ENCODE results near the gene TMEM270. TPM values are rescaled to one million over a fixed set of nuclear protein-coding genes. Genes with fewer than 3 reads are reported as not detected.

TMEM270 gene
- total and polyA plus RNA-seq, 4 donors: not detected

DNA sequence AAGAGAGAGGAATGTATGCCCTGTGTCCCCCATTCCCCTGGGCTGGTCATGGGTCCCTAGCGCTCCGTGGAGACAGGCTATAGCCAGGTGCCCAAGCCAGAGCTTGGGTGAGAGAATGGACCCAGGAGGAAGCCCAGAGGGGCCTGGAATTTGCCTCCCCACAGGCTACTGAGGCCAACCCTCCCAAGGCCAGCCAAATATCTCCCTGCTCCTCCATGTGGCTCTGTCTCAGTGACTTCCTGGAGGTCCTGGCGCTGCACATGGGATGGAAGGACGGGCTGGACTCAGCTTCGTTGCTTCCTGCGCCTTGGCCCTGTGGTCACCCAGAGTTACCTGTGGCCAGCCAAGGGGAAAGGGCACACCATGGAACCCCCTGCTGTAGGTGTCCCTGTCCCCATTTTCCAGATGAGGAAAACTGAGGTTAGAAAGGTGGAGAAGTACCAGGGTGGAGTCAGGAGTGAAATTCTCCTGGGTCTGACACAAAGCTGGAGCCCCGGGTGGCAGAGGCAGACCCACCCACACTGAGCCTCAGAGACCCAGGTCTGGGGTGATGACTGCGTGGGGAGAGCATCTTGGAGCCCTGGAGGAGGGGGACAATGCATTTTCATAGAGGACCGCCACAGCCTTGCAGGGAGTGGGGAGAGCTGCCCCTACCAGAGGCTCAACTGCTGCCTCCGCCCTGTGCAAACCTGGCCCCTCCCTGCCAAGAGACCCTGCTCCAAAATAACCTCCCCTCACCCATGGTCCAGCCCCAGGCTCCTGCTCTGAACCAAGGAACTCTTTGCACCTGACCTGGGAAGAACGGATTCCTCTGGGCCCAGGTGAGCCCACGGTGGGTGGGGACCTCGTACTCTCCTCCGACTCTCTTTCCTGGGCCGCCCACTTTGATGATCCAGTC, 42.6 kb downstream of the TMEM270 start:
- no peaks in the 10 kb centered on the region for H3K27me3 ChIP-seq (ENCODE audit: control insufficient read depth, insufficient read depth, low read length)
- no peak overlapping the region for H3K27ac ChIP-seq (ENCODE audit: low read depth, low read length)
- H3K36me3 ChIP-seq (ENCODE audit: control insufficient read depth, insufficient read depth, low read length): no peaks in the 10 kb centered on the region
- H3K4me1 ChIP-seq (ENCODE audit: control insufficient read depth, insufficient read depth, low read length): peaks cover 4% of the 10 kb centered on the region
- no peaks in the 10 kb centered on the region for H3K9me3 ChIP-seq (ENCODE audit: control insufficient read depth, insufficient read depth, low read length)
- DNase-seq (ENCODE audit: low read depth in 4 of 6, low spot score in 6 of 6): no peak
- 93% methylated on average over 14 of the region's 15 CpGs for WGBS (ENCODE audit: insufficient coverage)
- H3K4me3 ChIP-seq (ENCODE audit: low read depth, low read length): no peak overlapping the region

DNA sequence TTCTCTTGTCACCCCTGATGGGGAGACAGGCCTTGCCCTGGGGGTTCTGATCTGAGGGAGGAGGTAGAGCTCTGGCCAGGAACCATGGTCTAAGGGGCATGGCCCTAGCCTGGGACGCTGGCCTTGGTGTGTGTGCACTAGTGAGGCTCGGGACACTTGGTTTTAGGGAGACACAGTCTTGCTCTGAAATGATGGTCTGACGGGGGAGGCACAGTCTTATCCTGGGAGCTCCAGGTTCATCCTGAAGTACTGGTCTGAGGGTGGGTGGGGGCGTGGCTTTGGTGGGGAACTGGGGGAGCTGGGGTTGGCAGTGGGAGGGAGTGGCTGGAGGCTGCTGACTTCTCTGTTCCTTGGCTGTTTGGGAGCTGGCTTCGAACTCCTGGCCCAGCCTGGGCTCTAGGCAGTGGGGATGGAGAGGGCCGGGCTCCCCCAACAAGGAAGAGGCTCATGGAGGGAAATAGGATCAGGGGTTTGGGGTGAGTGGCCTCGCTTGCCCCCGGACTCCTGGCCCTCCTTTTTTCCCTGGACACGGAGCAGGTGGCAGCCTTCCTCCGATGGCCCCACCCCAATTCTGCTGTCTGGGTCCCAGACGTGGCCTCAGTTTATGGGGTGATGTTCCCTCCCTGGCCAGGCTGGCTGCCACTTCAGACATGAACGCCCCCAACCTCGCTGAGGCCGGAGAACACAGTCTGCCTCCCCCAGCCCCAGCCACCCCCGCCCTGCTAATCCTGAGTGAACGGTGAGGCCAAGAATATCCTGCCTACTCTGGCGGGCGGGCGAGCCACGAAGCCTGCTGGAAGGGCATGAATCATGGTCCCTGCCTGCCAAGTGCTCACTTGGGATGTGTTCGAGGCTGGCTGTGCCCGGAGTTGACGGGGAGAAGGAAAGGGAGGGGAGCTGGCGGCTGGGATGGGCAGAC, 43.5 kb downstream of the TMEM270 start:
- no peak overlapping the region for H3K27ac ChIP-seq (ENCODE audit: low read depth, low read length)
- H3K4me1 ChIP-seq (ENCODE audit: control insufficient read depth, insufficient read depth, low read length): peaks cover 5% of the 10 kb centered on the region
- no peaks in the 10 kb centered on the region for H3K27me3 ChIP-seq (ENCODE audit: control insufficient read depth, insufficient read depth, low read length)
- H3K9me3 ChIP-seq (ENCODE audit: control insufficient read depth, insufficient read depth, low read length): no peaks in the 10 kb centered on the region
- no peaks in the 10 kb centered on the region for H3K36me3 ChIP-seq (ENCODE audit: control insufficient read depth, insufficient read depth, low read length)
- 61% methylated on average over 24 of the region's 24 CpGs for WGBS (ENCODE audit: insufficient coverage)
- no peak overlapping the region for H3K4me3 ChIP-seq (ENCODE audit: low read depth, low read length)
- DNase-seq (ENCODE audit: low read depth in 4 of 6, low spot score in 6 of 6): peak in 1 of 6 donors; percentile 63

DNA sequence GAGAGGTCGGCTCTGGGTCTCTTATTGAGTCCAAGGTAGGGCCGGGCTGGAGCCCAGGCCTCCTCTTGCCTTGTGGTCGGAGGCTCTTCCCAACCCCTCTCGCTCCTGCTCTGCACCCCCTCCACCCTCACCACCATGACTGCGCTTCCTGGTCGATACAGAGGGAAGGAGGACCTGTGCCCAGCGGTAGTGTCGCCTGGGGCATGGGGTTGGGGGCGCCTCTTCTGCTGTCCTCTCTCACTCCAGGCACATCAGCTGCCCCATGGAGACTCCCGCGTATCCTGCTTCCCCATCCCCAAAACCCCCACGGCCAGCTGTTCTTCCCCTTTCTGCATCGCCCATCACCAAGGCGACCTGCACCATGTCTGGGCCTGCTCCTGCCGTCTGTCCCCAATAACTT, 44.4 kb downstream of the TMEM270 start:
- H3K4me1 ChIP-seq (ENCODE audit: control insufficient read depth, insufficient read depth, low read length): peaks cover 7% of the 10 kb centered on the region
- WGBS (ENCODE audit: insufficient coverage): 79% methylated on average over 9 of the region's 15 CpGs
- H3K36me3 ChIP-seq (ENCODE audit: control insufficient read depth, insufficient read depth, low read length): no peaks in the 10 kb centered on the region
- H3K27ac ChIP-seq (ENCODE audit: low read depth, low read length): no peak overlapping the region
- DNase-seq (ENCODE audit: low read depth in 4 of 6, low spot score in 6 of 6): no peak
- no peaks in the 10 kb centered on the region for H3K27me3 ChIP-seq (ENCODE audit: control insufficient read depth, insufficient read depth, low read length)
- H3K4me3 ChIP-seq (ENCODE audit: low read depth, low read length): no peak overlapping the region
- no peaks in the 10 kb centered on the region for H3K9me3 ChIP-seq (ENCODE audit: control insufficient read depth, insufficient read depth, low read length)

DNA sequence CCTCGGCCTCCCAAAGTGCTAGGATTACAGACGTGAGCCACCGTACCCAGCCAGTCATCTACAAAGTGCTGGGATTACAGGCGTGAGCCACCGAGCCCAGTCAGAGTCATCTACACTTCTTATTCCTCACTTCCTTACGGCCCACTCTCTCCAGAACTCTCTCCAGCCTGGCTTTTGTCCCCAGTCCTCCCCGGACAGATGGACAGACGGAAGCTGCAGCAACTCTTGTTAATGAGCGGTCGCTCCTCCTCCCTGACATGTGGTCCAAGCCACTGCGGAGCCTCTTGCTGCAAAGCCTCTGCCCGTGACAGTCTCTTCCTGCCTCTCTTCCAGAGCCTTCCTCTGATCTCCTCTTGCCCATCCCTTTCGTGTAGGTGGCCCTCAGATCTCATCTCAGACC, 45.9 kb downstream of the TMEM270 start:
- no peak for DNase-seq (ENCODE audit: low read depth in 4 of 6, low spot score in 6 of 6)
- 72% methylated on average over 12 of the region's 13 CpGs for WGBS (ENCODE audit: insufficient coverage)
- Histone ChIP-seq H3K27ac (ENCODE audit: low read depth, low read length) (no peak overlapping the region), H3K27me3 (ENCODE audit: control insufficient read depth, insufficient read depth, low read length) (no peaks in the 10 kb centered on the region), H3K9me3 (ENCODE audit: control insufficient read depth, insufficient read depth, low read length) (no peaks in the 10 kb centered on the region), H3K4me3 (ENCODE audit: low read depth, low read length) (no peak overlapping the region), H3K36me3 (ENCODE audit: control insufficient read depth, insufficient read depth, low read length) (no peaks in the 10 kb centered on the region), H3K4me1 (ENCODE audit: control insufficient read depth, insufficient read depth, low read length) (peaks cover 6% of the 10 kb centered on the region)

- 94% methylated on average over 11 of the region's 12 CpGs for WGBS (ENCODE audit: insufficient coverage)
- no peak overlapping the region for H3K4me3 ChIP-seq (ENCODE audit: low read depth, low read length)
- no peak for DNase-seq (ENCODE audit: low read depth in 4 of 6, low spot score in 6 of 6)
Observed at GRCh38 chr7:73907554-73908122, 46.7 kb downstream of the TMEM270 start.

GRCh38 chr7:73908123-73908611, 47.2 kb downstream of the TMEM270 start:
- H3K4me1 ChIP-seq (ENCODE audit: control insufficient read depth, insufficient read depth, low read length): peaks cover 3% of the 10 kb centered on the region
- H3K36me3 ChIP-seq (ENCODE audit: control insufficient read depth, insufficient read depth, low read length): no peaks in the 10 kb centered on the region
- no peak for DNase-seq (ENCODE audit: low read depth in 4 of 6, low spot score in 6 of 6)
- WGBS (ENCODE audit: insufficient coverage): 90% methylated on average over 17 of the region's 17 CpGs
- H3K9me3 ChIP-seq (ENCODE audit: control insufficient read depth, insufficient read depth, low read length): no peaks in the 10 kb centered on the region
- no peak overlapping the region for H3K27ac ChIP-seq (ENCODE audit: low read depth, low read length)
- H3K4me3 ChIP-seq (ENCODE audit: low read depth, low read length): no peak overlapping the region
- no peaks in the 10 kb centered on the region for H3K27me3 ChIP-seq (ENCODE audit: control insufficient read depth, insufficient read depth, low read length)

More at GRCh38 chr7:73907554-73908122, 46.7 kb downstream of the TMEM270 start:
- Histone ChIP-seq H3K27me3 (ENCODE audit: control insufficient read depth, insufficient read depth, low read length) (no peaks in the 10 kb centered on the region), H3K36me3 (ENCODE audit: control insufficient read depth, insufficient read depth, low read length) (no peaks in the 10 kb centered on the region), H3K4me1 (ENCODE audit: control insufficient read depth, insufficient read depth, low read length) (peaks cover 3% of the 10 kb centered on the region), H3K27ac (ENCODE audit: low read depth, low read length) (no peak overlapping the region), H3K9me3 (ENCODE audit: control insufficient read depth, insufficient read depth, low read length) (no peaks in the 10 kb centered on the region)

- Histone ChIP-seq H3K36me3 (ENCODE audit: control insufficient read depth, insufficient read depth, low read length) (no peaks in the 10 kb centered on the region), H3K27me3 (ENCODE audit: control insufficient read depth, insufficient read depth, low read length) (no peaks in the 10 kb centered on the region), H3K9me3 (ENCODE audit: control insufficient read depth, insufficient read depth, low read length) (no peaks in the 10 kb centered on the region), H3K4me1 (ENCODE audit: control insufficient read depth, insufficient read depth, low read length) (peaks cover 3% of the 10 kb centered on the region), H3K4me3 (ENCODE audit: low read depth, low read length) (no peak overlapping the region), H3K27ac (ENCODE audit: low read depth, low read length) (no peak overlapping the region)
- DNase-seq (ENCODE audit: low read depth in 4 of 6, low spot score in 6 of 6): no peak
- 58% methylated on average over 10 of the region's 13 CpGs for WGBS (ENCODE audit: insufficient coverage)
Observed at GRCh38 chr7:73909051-73909941, 48.3 kb downstream of the TMEM270 start.

DNA sequence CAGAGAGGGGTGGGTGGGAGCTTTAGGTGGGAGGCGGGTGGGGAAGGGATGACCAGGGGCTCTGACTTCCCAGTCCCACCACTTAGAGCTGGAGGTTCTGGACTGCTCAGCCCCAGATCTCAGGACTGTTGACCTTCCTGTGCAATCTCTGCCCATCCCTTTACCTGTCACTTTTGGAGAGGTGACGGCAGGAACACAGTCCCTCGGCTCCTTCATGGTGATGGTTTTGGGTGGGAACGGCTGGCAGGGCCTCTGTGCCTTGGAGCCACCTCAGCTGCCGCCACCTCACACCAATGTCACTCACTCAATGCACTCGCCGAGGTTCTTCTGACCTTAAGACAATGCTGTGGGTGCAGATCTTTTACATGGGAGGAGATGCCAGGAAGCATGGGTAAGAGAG, 49.0 kb downstream of the TMEM270 start:
- Histone ChIP-seq H3K4me3 (ENCODE audit: low read depth, low read length) (no peak overlapping the region), H3K9me3 (ENCODE audit: control insufficient read depth, insufficient read depth, low read length) (no peaks in the 10 kb centered on the region), H3K36me3 (ENCODE audit: control insufficient read depth, insufficient read depth, low read length) (no peaks in the 10 kb centered on the region), H3K27me3 (ENCODE audit: control insufficient read depth, insufficient read depth, low read length) (no peaks in the 10 kb centered on the region), H3K27ac (ENCODE audit: low read depth, low read length) (no peak overlapping the region), H3K4me1 (ENCODE audit: control insufficient read depth, insufficient read depth, low read length) (peaks cover 3% of the 10 kb centered on the region)
- no peak for DNase-seq (ENCODE audit: low read depth in 4 of 6, low spot score in 6 of 6)
- 80% methylated on average over 1 of the region's 7 CpGs for WGBS (ENCODE audit: insufficient coverage)

Measured in spinal cord (tissue), 10 donors.